HEK293 (cell line): Measurements from ENCODE around the gene PRRT2.

Experiments used
- CTCF ChIA-PET: fragments of 350-600 bp; formaldehyde crosslinking; extraction: SDS; loops from one replicate; lab custom pipeline; 2021; ENCODE audit warnings: antibody characterized with exemption; lab: Yijun Ruan, JAX
- POLR2A ChIA-PET: fragments of 300-600 bp; formaldehyde crosslinking; extraction: SDS; loops from one replicate; lab custom pipeline; 2020; ENCODE audit warnings: antibody characterized with exemption, inconsistent platforms; lab: Yijun Ruan, JAX
- H3K27ac ChIP-seq: fragments of 200-500 bp; sonication (Bioruptor generic); 2 replicates; pipeline ENCODE4 v1.5.1; 2014; ENCODE audit warnings: low read depth, low read length, control low read depth, inconsistent platforms; ENCODE audit errors: extremely low read depth
- H3K36me3 ChIP-seq, 2 experiments: fragments of 200-500 bp in 1 of 2; sonication (Bioruptor generic) in 1 of 2; 1 replicate in 1 of 2; 2 replicates in 1 of 2; pipeline ENCODE4 v1.5.1; 2014 to 2017; ENCODE audit warnings: inconsistent platforms in 2 of 2, low read length in 2 of 2; ENCODE audit not compliant: control insufficient read depth in 2 of 2, insufficient read depth in 1 of 2
- H3K4me1 ChIP-seq: fragments of 200-500 bp; sonication (Bioruptor generic); 2 replicates; pipeline ENCODE4 v1.5.1; 2014; ENCODE audit warnings: mild to moderate bottlenecking, low read length, inconsistent platforms; ENCODE audit not compliant: control insufficient read depth, insufficient read depth
- H3K4me3 ChIP-seq: 2 replicates; pipeline ENCODE4 v1.5.1; 2011; ENCODE audit warnings: low read depth, mild to moderate bottlenecking, control low read depth, low read length, moderate library complexity
- H3K9me3 ChIP-seq: fragments of 200-500 bp; sonication (Bioruptor generic); 2 replicates; pipeline ENCODE4 v1.5.1; 2014; ENCODE audit warnings: low read depth, low read length, inconsistent platforms; ENCODE audit not compliant: control insufficient read depth, insufficient read depth
- IKZF3 ChIP-seq: fragments of 450-650 bp; IDR thresholded peaks from 2 replicates; pipeline ENCODE4 v1.5.0; 2018; ENCODE audit warnings: missing biosample characterization, mild to moderate bottlenecking, missing genetic modification characterization, moderate library complexity
- KLF1 ChIP-seq: fragments of 450-650 bp; formaldehyde crosslinking; IDR thresholded peaks from 2 replicates; pipeline ENCODE4 v1.5.1; 2016; ENCODE audit warnings: missing biosample characterization, missing genetic modification characterization
- PRDM1 ChIP-seq: fragments of 450-650 bp; formaldehyde crosslinking; IDR thresholded peaks from 2 replicates; pipeline ENCODE4; 2016; ENCODE audit warnings: missing biosample characterization, missing genetic modification characterization
- SP7 ChIP-seq: fragments of 450-650 bp; formaldehyde crosslinking; IDR thresholded peaks from 2 replicates; pipeline ENCODE4 v1.5.1; 2016; ENCODE audit warnings: missing biosample characterization, missing genetic modification characterization
- ZBTB17 ChIP-seq: fragments of 450-650 bp; formaldehyde crosslinking; IDR thresholded peaks from 2 replicates; pipeline ENCODE4 v1.5.1; 2016; ENCODE audit warnings: missing biosample characterization, missing genetic modification characterization
- ZBTB20 ChIP-seq: fragments of 450-650 bp; formaldehyde crosslinking; IDR thresholded peaks from 2 replicates; pipeline ENCODE4 v1.5.1; 2016; ENCODE audit warnings: missing biosample characterization, missing genetic modification characterization
- ZBTB21 ChIP-seq: fragments of 450-650 bp; formaldehyde crosslinking; IDR thresholded peaks from 2 replicates; pipeline ENCODE4 v1.5.1; 2017; ENCODE audit warnings: missing biosample characterization, missing genetic modification characterization
- ZEB2 ChIP-seq: fragments of 450-650 bp; formaldehyde crosslinking; IDR thresholded peaks from 2 replicates; pipeline ENCODE4 v1.5.1; 2016; ENCODE audit warnings: missing biosample characterization, missing genetic modification characterization
- ZNF10 ChIP-seq: fragments of 450-650 bp; formaldehyde crosslinking; IDR thresholded peaks from 2 replicates; pipeline ENCODE4 v1.5.1; 2017; ENCODE audit warnings: missing biosample characterization, missing genetic modification characterization
- ZNF121 ChIP-seq: fragments of 450-650 bp; formaldehyde crosslinking; IDR thresholded peaks from 2 replicates; pipeline ENCODE4 v1.5.1; 2016; ENCODE audit warnings: missing biosample characterization, missing genetic modification characterization
- ZNF133 ChIP-seq: fragments of 450-650 bp; formaldehyde crosslinking; IDR thresholded peaks from 2 replicates; pipeline ENCODE4 v1.5.1; 2016; ENCODE audit warnings: missing biosample characterization, missing genetic modification characterization
- ZNF184 ChIP-seq: fragments of 450-650 bp; IDR thresholded peaks from 2 replicates; pipeline ENCODE4 v1.5.1; 2018; ENCODE audit warnings: missing biosample characterization, mild to moderate bottlenecking, missing genetic modification characterization
- ZNF19 ChIP-seq: fragments of 450-650 bp; formaldehyde crosslinking; IDR thresholded peaks from 2 replicates; pipeline ENCODE4; 2016; ENCODE audit warnings: missing biosample characterization, missing genetic modification characterization, low read depth
- ZNF335 ChIP-seq: fragments of 450-650 bp; formaldehyde crosslinking; conservative IDR thresholded peaks from 2 replicates; pipeline ENCODE4 v1.5.1; 2016; ENCODE audit warnings: missing biosample characterization, missing genetic modification characterization
- ZNF341 ChIP-seq: fragments of 450-650 bp; formaldehyde crosslinking; IDR thresholded peaks from 2 replicates; pipeline ENCODE4; 2016; ENCODE audit warnings: low read depth, missing biosample characterization, missing genetic modification characterization
- ZNF366 ChIP-seq: fragments of 450-650 bp; formaldehyde crosslinking; conservative IDR thresholded peaks from 2 replicates; pipeline ENCODE4 v1.5.1; 2016; ENCODE audit warnings: missing biosample characterization, missing genetic modification characterization
- ZNF585B ChIP-seq: fragments of 450-650 bp; formaldehyde crosslinking; IDR thresholded peaks from 2 replicates; pipeline ENCODE4 v1.5.1; 2016; ENCODE audit warnings: missing biosample characterization, missing genetic modification characterization
- ZNF629 ChIP-seq: fragments of 450-650 bp; formaldehyde crosslinking; IDR thresholded peaks from 2 replicates; pipeline ENCODE4 v1.5.1; 2017; ENCODE audit warnings: missing biosample characterization, missing genetic modification characterization
- ZSCAN30 ChIP-seq: fragments of 450-650 bp; IDR thresholded peaks from 2 replicates; pipeline ENCODE4 v1.5.1; 2018; ENCODE audit warnings: missing biosample characterization, mild to moderate bottlenecking, missing genetic modification characterization, moderate library complexity
- TF ChIP-seq, protein P1 (sequence below): fragments of 450-650 bp; formaldehyde crosslinking; IDR thresholded peaks from 2 replicates; pipeline ENCODE4 v1.5.1; 2017; ENCODE audit warnings: missing biosample characterization, missing genetic modification characterization
- TF ChIP-seq, protein P2 (sequence below): fragments of 450-650 bp; formaldehyde crosslinking; IDR thresholded peaks from 2 replicates; pipeline ENCODE4 v1.5.1; 2016; ENCODE audit warnings: missing biosample characterization, missing genetic modification characterization
- TF ChIP-seq, protein P3 (sequence below): fragments of 450-650 bp; formaldehyde crosslinking; IDR thresholded peaks from 2 replicates; pipeline ENCODE4 v1.5.1; 2017; ENCODE audit warnings: missing biosample characterization, missing genetic modification characterization
- TF ChIP-seq, protein P4 (sequence below): fragments of 450-650 bp; formaldehyde crosslinking; IDR thresholded peaks from 2 replicates; pipeline ENCODE4 v1.5.1; 2017; ENCODE audit warnings: missing biosample characterization, missing genetic modification characterization
- TF ChIP-seq, protein P5 (sequence below): fragments of 450-650 bp; formaldehyde crosslinking; IDR thresholded peaks from 2 replicates; pipeline ENCODE4 v1.5.1; 2016; ENCODE audit warnings: missing biosample characterization, missing genetic modification characterization, low read depth
- TF ChIP-seq, protein P6 (sequence below): fragments of 450-650 bp; formaldehyde crosslinking; IDR thresholded peaks from 2 replicates; pipeline ENCODE4 v1.5.1; 2016; ENCODE audit warnings: missing biosample characterization, missing genetic modification characterization

The PRRT2 gene

DNA sequence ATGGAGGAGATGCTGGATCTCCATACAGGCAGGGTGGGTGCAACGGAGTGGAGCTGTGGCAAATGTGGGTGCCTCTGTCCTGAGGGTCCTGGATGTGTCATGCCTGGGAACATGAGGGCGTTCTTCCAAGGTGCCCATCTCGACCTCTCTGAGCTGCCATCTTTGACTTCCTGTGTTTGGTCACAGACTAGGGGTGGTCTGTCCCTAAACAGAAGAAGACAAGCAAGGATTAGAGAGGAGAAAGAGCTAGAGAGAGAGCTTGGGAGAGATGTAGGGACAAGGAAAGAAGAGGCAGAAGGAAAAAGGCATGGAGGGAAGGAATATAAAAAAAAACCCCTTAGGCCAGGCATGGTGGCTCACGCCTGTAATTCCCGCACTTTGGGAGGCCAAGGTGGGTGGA lies 37.3 kb upstream of the PRRT2 start:
- POLR2A ChIA-PET, result no interaction called here
- no peaks in the 10 kb centered on the region for H3K36me3 ChIP-seq
- H3K27ac ChIP-seq, result no peak overlapping the region
- no peaks in the 10 kb centered on the region for H3K9me3 ChIP-seq
- no peaks in the 10 kb centered on the region for H3K4me1 ChIP-seq
- no peak overlapping the region for H3K4me3 ChIP-seq
- TF ChIP-seq ZNF121 (tag by site-specific recombination) (no peak), ZNF133 (no peak), ZNF10 (peak; percentile 82; the same call in 1 of the 2 replicates)
- TF ChIP-seq, all 188 proteins: peak for 1
- CTCF ChIA-PET, result interaction anchor here (0.6 to 0.7 kb wide), 2 partner anchors 17 to 675 kb away, joined by 3 to 5 read pairs; no protein-coding TSS in a partner anchor

DNA sequence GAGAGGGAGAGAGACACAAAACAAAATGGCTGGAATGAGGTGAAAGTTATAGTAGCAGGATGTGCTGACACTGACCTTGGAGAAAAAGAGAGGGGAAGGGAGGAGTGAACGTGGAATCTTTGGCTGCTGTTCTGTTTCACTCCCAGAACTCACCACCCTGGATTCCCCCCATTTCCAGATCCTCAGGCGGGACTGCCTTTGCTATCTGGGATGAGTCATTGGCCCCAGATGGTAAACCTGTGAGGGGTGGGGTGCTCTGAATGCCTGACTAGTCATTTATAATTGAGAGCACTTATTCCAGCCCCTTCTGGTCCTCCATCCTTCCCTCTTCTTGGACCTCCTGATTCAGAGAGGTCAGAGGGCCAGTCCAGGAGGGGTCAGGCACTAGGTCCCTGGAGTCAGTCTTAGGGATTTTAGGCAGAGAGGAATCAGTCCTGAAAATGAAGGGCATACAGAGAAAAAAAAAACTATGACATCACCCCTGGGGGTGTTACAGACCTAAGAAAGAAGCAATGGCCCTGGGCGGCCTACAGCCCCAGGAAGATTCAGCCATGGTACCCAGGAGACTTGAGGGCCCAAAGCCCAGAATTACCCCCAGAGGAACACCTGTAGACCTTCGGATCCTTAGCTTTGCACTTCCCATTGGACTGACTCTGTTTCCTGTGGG lies 36.1 kb upstream of the PRRT2 start:
- Histone ChIP-seq H3K9me3 (no peaks in the 10 kb centered on the region), H3K4me1 (no peaks in the 10 kb centered on the region), H3K27ac (no peak overlapping the region), H3K4me3 (no peak overlapping the region), H3K36me3 (no peaks in the 10 kb centered on the region)
- ChIA-PET CTCF (interaction anchor here (0.7 kb wide), 1 partner anchor 146 kb away, joined by 3 read pairs; no protein-coding TSS in a partner anchor), POLR2A (no interaction called here)
- TF ChIP-seq ZNF19 (tag by site-specific recombination) (no peak), ZBTB21 (0 out of 2 replicates have a peak, but pooled peaks have one; percentile 37), IKZF3 (tag by site-specific recombination) (0 out of 2 replicates have a peak, but pooled peaks have one; percentile 12), ZNF629 (peak; percentile 59), ZEB2 (tag by site-specific recombination) (0 out of 2 replicates have a peak, but pooled peaks have one; percentile 37), PRDM1 (tag by site-specific recombination) (peak; percentile 92), ZBTB20 (tag by site-specific recombination) (0 out of 2 replicates have a peak, but pooled peaks have one; percentile 14), ZNF366 (peak; percentile 63), ZNF335 (tag by site-specific recombination) (peak; percentile 95), SP7 (tag by site-specific recombination) (peak; percentile 72), ZSCAN30 (tag by site-specific recombination) (no peak), KLF1 (peak; percentile 42; the same call in 1 of the 2 replicates), ZNF184 (tag by site-specific recombination) (peak; percentile 44; the same call in 1 of the 2 replicates), ZNF341 (tag by site-specific recombination) (peak; percentile 62), ZBTB17 (tag by site-specific recombination) (peak; percentile 74), ZNF585B (no peak)
- TF ChIP-seq, protein P1, sequence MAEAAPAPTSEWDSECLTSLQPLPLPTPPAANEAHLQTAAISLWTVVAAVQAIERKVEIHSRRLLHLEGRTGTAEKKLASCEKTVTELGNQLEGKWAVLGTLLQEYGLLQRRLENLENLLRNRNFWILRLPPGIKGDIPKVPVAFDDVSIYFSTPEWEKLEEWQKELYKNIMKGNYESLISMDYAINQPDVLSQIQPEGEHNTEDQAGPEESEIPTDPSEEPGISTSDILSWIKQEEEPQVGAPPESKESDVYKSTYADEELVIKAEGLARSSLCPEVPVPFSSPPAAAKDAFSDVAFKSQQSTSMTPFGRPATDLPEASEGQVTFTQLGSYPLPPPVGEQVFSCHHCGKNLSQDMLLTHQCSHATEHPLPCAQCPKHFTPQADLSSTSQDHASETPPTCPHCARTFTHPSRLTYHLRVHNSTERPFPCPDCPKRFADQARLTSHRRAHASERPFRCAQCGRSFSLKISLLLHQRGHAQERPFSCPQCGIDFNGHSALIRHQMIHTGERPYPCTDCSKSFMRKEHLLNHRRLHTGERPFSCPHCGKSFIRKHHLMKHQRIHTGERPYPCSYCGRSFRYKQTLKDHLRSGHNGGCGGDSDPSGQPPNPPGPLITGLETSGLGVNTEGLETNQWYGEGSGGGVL, result peak; percentile 84
- TF ChIP-seq, protein P2, sequence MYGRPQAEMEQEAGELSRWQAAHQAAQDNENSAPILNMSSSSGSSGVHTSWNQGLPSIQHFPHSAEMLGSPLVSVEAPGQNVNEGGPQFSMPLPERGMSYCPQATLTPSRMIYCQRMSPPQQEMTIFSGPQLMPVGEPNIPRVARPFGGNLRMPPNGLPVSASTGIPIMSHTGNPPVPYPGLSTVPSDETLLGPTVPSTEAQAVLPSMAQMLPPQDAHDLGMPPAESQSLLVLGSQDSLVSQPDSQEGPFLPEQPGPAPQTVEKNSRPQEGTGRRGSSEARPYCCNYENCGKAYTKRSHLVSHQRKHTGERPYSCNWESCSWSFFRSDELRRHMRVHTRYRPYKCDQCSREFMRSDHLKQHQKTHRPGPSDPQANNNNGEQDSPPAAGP (tag by site-specific recombination), result peak; percentile 80
- TF ChIP-seq, protein P3, sequence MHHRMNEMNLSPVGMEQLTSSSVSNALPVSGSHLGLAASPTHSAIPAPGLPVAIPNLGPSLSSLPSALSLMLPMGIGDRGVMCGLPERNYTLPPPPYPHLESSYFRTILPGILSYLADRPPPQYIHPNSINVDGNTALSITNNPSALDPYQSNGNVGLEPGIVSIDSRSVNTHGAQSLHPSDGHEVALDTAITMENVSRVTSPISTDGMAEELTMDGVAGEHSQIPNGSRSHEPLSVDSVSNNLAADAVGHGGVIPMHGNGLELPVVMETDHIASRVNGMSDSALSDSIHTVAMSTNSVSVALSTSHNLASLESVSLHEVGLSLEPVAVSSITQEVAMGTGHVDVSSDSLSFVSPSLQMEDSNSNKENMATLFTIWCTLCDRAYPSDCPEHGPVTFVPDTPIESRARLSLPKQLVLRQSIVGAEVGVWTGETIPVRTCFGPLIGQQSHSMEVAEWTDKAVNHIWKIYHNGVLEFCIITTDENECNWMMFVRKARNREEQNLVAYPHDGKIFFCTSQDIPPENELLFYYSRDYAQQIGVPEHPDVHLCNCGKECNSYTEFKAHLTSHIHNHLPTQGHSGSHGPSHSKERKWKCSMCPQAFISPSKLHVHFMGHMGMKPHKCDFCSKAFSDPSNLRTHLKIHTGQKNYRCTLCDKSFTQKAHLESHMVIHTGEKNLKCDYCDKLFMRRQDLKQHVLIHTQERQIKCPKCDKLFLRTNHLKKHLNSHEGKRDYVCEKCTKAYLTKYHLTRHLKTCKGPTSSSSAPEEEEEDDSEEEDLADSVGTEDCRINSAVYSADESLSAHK (tag by site-specific recombination), result no peak
- TF ChIP-seq, protein P4, sequence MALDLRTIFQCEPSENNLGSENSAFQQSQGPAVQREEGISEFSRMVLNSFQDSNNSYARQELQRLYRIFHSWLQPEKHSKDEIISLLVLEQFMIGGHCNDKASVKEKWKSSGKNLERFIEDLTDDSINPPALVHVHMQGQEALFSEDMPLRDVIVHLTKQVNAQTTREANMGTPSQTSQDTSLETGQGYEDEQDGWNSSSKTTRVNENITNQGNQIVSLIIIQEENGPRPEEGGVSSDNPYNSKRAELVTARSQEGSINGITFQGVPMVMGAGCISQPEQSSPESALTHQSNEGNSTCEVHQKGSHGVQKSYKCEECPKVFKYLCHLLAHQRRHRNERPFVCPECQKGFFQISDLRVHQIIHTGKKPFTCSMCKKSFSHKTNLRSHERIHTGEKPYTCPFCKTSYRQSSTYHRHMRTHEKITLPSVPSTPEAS, result no peak
- TF ChIP-seq, protein P5, sequence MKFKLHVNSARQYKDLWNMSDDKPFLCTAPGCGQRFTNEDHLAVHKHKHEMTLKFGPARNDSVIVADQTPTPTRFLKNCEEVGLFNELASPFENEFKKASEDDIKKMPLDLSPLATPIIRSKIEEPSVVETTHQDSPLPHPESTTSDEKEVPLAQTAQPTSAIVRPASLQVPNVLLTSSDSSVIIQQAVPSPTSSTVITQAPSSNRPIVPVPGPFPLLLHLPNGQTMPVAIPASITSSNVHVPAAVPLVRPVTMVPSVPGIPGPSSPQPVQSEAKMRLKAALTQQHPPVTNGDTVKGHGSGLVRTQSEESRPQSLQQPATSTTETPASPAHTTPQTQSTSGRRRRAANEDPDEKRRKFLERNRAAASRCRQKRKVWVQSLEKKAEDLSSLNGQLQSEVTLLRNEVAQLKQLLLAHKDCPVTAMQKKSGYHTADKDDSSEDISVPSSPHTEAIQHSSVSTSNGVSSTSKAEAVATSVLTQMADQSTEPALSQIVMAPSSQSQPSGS, result peak; percentile 81
- TF ChIP-seq, protein P6, sequence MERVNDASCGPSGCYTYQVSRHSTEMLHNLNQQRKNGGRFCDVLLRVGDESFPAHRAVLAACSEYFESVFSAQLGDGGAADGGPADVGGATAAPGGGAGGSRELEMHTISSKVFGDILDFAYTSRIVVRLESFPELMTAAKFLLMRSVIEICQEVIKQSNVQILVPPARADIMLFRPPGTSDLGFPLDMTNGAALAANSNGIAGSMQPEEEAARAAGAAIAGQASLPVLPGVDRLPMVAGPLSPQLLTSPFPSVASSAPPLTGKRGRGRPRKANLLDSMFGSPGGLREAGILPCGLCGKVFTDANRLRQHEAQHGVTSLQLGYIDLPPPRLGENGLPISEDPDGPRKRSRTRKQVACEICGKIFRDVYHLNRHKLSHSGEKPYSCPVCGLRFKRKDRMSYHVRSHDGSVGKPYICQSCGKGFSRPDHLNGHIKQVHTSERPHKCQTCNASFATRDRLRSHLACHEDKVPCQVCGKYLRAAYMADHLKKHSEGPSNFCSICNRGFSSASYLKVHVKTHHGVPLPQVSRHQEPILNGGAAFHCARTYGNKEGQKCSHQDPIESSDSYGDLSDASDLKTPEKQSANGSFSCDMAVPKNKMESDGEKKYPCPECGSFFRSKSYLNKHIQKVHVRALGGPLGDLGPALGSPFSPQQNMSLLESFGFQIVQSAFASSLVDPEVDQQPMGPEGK (tag by site-specific recombination), result peak; percentile 55; the same call in 1 of the 2 replicates
